Articular chondrocyte of knee joint (primary cell): ENCODE results near the gene VLDLR. TPM values are rescaled to one million over a fixed set of nuclear protein-coding genes. Genes with fewer than 3 reads are reported as not detected.

Experiments
- total RNA-seq: library from RNA; depleted of rRNA; stranded (reverse); fragments of >200 nt; gene quantifications from 2 replicates; pipeline ENCODE4 v1.2.3, GENCODE V29; 2012

Gene VLDLR
- total RNA-seq: 29.2 and 59.7 TPM in 2 replicates

DNA sequence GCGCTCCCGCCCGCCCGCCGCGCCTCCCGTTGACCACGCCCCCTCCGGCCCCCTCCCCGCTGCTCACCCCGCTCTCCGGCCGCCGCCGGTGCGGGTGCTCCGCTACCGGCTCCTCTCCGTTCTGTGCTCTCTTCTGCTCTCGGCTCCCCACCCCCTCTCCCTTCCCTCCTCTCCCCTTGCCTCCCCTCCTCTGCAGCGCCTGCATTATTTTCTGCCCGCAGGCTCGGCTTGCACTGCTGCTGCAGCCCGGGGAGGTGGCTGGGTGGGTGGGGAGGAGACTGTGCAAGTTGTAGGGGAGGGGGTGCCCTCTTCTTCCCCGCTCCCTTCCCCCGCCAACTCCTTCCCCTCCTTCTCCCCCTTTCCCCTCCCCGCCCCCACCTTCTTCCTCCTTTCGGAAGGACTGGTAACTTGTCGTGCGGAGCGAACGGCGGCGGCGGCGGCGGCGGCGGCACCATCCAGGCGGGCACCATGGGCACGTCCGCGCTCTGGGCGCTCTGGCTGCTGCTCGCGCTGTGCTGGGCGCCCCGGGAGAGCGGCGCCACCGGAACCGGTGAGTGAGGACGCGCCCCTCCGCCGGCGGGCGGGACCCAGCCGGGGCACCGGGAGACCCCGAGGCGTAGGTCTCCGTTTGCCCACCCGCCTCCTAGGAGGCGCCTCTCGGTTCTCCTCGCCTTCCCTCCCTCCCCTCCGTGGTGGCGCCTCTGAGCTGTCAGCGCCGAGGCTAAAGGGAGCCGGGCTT lies at the start of gene VLDLR:
VLDLR (plus strand) TSS at position 66 of the 739 bp plus-strand sequence; CDS start at position 469, 403 bp downstream.

Other genes starting within 250 kb of the VLDLR start
- gene KCNV2, start 95.7 kb downstream of the VLDLR start, total RNA-seq: not detected in 2 replicates
- gene PUM3, start 222.3 kb downstream of the VLDLR start, total RNA-seq: 57.9 and 61.5 TPM in 2 replicates